Activated B cell treated with CpG ODN at 0.5 μM for 24 hours (primary cell): ENCODE results near the gene WFS1. TPM values are rescaled to one million over a fixed set of nuclear protein-coding genes. Genes with fewer than 3 reads are reported as not detected.

Source experiments
- ATAC-seq: fragments of 200-7000 bp; cut with Tn5 transposase; one replicate; pipeline ENCODE4 v1.10.0; 2021; ENCODE audit warnings: low read depth, mild to moderate bottlenecking, moderate library complexity
- CTCF ChIA-PET: fragments of 350-600 bp; sonication (Branson Sonifier 250); formaldehyde crosslinking; loops from one replicate; lab custom pipeline; 2021; ENCODE audit warnings: antibody characterized with exemption; lab: Charles Lee
- POLR2A ChIA-PET: fragments of 350-600 bp; sonication (Branson Sonifier 250); formaldehyde crosslinking; loops from one replicate; lab custom pipeline; 2021; ENCODE audit warnings: antibody characterized with exemption; lab: Charles Lee
- DNase-seq: peaks from one replicate; pipeline ENCODE4 v3.0.0; 2022
- H3K27ac Mint-ChIP-seq: one replicate; pipeline ENCODE4 v1.8.0; 2020; ENCODE audit warnings: mixed read lengths
- H3K27me3 Mint-ChIP-seq: one replicate; pipeline ENCODE4 v1.8.0; 2021; ENCODE audit warnings: mixed read lengths
- H3K36me3 Mint-ChIP-seq: one replicate; pipeline ENCODE4 v1.8.0; 2021; ENCODE audit warnings: low read depth, mixed read lengths
- H3K4me1 Mint-ChIP-seq: one replicate; pipeline ENCODE4 v1.8.0; 2021; ENCODE audit warnings: mixed read lengths
- H3K4me3 Mint-ChIP-seq: one replicate; pipeline ENCODE4 v1.8.0; 2020; ENCODE audit warnings: mild to moderate bottlenecking, mixed read lengths
- H3K9me3 Mint-ChIP-seq: one replicate; pipeline ENCODE4 v1.8.0; 2020; ENCODE audit warnings: mixed read lengths
- intact Hi-C: fragments of 100-400 bp; cut with micrococcal nuclease; formaldehyde crosslinking; loops from one replicate; pipeline ENCODE4 v1.15.1; 2024
- total RNA-seq: library from RNA; stranded (reverse); gene quantifications from 2 replicates; pipeline ENCODE4 v1.2.3, GENCODE V29; 2022
- TF ChIP-seq, protein P1 (sequence below): fragments of 200-600 bp; IDR thresholded peaks from one replicate; pipeline ENCODE4 v1.8.0; 2022; ENCODE audit warnings: antibody characterized with exemption, mild to moderate bottlenecking

WFS1 gene
- total RNA-seq, 1 donor from 2014 or later, result 2.4 TPM

DNA sequence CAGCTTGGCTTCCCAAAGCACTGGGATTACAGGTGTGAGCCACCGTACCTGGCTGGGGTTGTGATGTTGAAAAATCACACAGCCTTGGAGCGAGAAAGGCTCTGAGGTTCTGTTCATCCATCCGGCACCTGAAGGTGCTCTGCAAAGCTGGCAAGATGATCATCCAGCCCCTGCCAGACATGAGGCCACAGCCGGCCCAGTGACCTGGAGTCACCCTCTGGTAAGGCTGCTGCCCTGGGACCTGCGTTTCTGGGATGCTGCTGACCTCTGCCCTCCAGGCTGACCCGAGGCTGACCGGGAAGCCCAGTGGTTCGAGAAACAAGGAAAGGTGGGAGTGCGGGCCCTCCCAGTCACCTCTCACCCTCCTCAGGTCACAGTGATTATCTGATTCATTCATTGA, 13.5 kb upstream of the WFS1 start:
- Mint-ChIP-seq H3K27me3 (peaks cover 10% of the 10 kb centered on the region), H3K36me3 (no peaks in the 10 kb centered on the region), H3K27ac (no peak overlapping the region), H3K9me3 (no peaks in the 10 kb centered on the region), H3K4me1 (peaks cover 21% of the 10 kb centered on the region), H3K4me3 (no peak overlapping the region)
- intact Hi-C loops, result no loop called here
- ATAC-seq (no peak), DNase-seq (no peak)
- CTCF ChIA-PET, result no interaction called here
- POLR2A ChIA-PET, result no interaction called here
- TF ChIP-seq, protein P1, sequence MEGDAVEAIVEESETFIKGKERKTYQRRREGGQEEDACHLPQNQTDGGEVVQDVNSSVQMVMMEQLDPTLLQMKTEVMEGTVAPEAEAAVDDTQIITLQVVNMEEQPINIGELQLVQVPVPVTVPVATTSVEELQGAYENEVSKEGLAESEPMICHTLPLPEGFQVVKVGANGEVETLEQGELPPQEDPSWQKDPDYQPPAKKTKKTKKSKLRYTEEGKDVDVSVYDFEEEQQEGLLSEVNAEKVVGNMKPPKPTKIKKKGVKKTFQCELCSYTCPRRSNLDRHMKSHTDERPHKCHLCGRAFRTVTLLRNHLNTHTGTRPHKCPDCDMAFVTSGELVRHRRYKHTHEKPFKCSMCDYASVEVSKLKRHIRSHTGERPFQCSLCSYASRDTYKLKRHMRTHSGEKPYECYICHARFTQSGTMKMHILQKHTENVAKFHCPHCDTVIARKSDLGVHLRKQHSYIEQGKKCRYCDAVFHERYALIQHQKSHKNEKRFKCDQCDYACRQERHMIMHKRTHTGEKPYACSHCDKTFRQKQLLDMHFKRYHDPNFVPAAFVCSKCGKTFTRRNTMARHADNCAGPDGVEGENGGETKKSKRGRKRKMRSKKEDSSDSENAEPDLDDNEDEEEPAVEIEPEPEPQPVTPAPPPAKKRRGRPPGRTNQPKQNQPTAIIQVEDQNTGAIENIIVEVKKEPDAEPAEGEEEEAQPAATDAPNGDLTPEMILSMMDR, result no peak

DNA sequence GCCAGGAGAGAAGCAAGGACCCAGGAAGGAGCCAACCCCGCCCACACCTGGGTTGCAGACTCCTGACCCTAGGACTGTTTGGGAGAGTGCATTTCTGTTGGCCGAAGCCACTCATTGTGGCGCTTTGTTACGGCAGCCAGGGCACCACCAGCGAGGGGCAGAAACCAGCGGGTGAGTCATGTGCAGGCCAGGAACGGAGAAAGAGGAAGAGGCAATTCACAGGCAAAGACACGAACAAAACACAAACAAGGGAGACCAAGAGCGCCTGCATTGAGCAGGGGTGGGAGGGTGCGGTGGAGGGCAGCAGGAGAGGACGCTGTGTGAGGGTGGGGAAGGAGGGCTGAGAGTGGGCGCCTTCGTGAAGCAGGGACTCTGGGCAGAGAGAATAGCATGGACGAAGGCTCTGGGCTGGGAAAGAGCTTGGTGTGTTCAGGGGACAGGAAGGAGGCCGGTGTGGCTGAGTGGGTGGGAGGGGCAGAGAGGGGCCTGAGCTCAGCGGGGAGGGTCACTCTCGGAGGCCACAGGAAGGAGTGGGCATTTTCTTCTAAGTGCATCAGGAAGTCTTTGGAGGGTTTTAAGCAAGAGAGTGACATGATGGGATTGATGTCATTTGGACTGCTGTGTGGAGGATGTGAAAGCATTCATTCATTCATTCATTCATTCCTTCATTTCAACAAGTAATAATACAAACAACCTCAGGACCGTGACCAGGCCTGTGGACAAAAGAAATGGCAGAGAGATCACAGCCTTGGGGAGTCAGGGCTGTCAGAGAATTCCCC, 12.2 kb upstream of the WFS1 start:
- peaks cover 21% of the 10 kb centered on the region for H3K4me1 Mint-ChIP-seq
- DNase-seq (no peak), ATAC-seq (peak; percentile 73)
- TF ChIP-seq, protein P1, result no peak
- H3K9me3 Mint-ChIP-seq, result no peaks in the 10 kb centered on the region
- H3K36me3 Mint-ChIP-seq, result no peaks in the 10 kb centered on the region
- ChIA-PET CTCF (no interaction called here), POLR2A (no interaction called here)
- H3K4me3 Mint-ChIP-seq, result peak overlapping the region; percentile 12
- H3K27ac Mint-ChIP-seq, result no peak overlapping the region
- peaks cover 12% of the 10 kb centered on the region for H3K27me3 Mint-ChIP-seq
- intact Hi-C loops, result no loop called here

DNA sequence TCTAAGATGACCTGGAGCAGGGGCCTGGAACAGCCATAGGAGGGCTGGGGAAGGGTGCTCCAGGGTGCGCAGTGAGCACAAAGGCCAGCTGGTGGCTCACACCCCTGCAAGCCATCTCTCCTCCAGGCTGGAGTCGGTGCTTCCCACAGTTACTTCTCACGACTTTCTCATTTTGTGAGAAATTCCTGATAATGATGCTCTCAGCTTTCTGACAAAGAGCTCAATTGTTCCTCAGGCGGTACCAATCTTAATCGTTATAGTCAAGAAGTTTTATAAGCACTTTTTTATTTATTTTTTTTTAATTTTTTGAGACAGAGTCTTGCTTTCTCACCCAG, 11.7 kb upstream of the WFS1 start:
- no peak for ATAC-seq
- H3K4me3 Mint-ChIP-seq, result no peak overlapping the region
- POLR2A ChIA-PET, result no interaction called here
- no peak overlapping the region for H3K27ac Mint-ChIP-seq
- H3K36me3 Mint-ChIP-seq, result no peaks in the 10 kb centered on the region
- DNase-seq, result no peak
- H3K27me3 Mint-ChIP-seq, result peaks cover 12% of the 10 kb centered on the region
- intact Hi-C loops, result no loop called here
- CTCF ChIA-PET, result interaction anchor here (3.3 kb wide), 1 partner anchor 8 kb away, joined by 17 read pairs; no protein-coding TSS in a partner anchor
- TF ChIP-seq, protein P1, result no peak
- peaks cover 21% of the 10 kb centered on the region for H3K4me1 Mint-ChIP-seq
- H3K9me3 Mint-ChIP-seq, result no peaks in the 10 kb centered on the region

DNA sequence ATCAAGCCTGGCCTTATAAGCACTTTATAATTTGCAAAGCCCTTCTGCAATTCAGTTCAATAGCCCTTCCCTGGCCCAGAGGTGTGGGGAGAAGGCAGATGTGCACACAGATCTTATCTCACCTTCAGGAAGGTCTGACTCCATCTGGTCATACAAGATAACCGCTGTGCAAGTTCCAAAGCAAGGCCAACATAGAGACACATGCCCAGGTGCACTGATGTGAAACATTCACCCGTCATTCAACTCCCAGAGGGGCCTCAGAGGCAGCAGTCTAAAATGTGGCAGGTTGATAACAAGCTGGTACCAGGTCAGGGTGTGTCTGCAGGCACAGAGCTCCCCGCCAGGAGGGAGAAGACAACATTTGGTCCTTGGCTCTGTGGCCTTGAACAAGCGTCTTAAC, 10.9 kb upstream of the WFS1 start:
- intact Hi-C loops, result no loop called here
- DNase-seq (no peak), ATAC-seq (peak; percentile 52)
- no peaks in the 10 kb centered on the region for H3K9me3 Mint-ChIP-seq
- POLR2A ChIA-PET, result no interaction called here
- TF ChIP-seq, protein P1, result no peak
- no peak overlapping the region for H3K27ac Mint-ChIP-seq
- H3K36me3 Mint-ChIP-seq, result no peaks in the 10 kb centered on the region
- H3K27me3 Mint-ChIP-seq, result peaks cover 12% of the 10 kb centered on the region
- peaks cover 21% of the 10 kb centered on the region for H3K4me1 Mint-ChIP-seq
- H3K4me3 Mint-ChIP-seq, result no peak overlapping the region
- CTCF ChIA-PET, result interaction anchor here (3.3 kb wide), 1 partner anchor 8 kb away, joined by 17 read pairs; no protein-coding TSS in a partner anchor

DNA sequence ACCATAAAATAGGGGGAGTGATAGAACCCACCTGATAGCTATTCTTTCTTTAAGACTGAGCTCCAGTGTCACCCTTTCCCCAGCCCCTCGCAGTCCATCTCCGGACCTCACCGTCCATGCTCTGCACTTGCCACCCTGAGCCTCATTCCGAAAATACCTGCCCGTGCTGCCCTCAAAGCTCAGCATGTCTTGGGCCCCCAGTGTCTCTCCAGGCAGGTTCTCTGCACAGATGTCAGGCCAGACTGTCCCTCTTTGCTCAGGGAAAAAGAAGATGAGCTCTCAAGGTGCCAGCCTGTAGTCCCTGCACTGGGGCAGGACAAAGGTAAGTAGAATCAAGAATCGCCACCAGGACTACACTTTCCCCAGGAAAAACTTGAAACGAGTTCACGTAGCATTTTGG, 9.8 kb upstream of the WFS1 start:
- DNase-seq (no peak), ATAC-seq (no peak)
- ChIA-PET POLR2A (interaction anchor here (0.7 kb wide), 1 partner anchor 799 kb away, joined by 8 read pairs; no protein-coding TSS in a partner anchor), CTCF (interaction anchor here (3.3 kb wide), 1 partner anchor 9 kb away, joined by 17 read pairs; no protein-coding TSS in a partner anchor)
- Mint-ChIP-seq H3K4me3 (no peak overlapping the region), H3K27me3 (peaks cover 10% of the 10 kb centered on the region), H3K4me1 (peaks cover 21% of the 10 kb centered on the region), H3K9me3 (no peaks in the 10 kb centered on the region), H3K27ac (no peak overlapping the region), H3K36me3 (no peaks in the 10 kb centered on the region)
- TF ChIP-seq, protein P1, result no peak
- intact Hi-C loops, result no loop called here
